GM21717 (cell line): ENCODE results near the gene KDR.

ENCODE experiments used
- ATAC-seq: cut with Tn5 transposase; IDR thresholded peaks from one replicate; pipeline ENCODE4 v1.9.1; 2021; ENCODE audit warnings: mild to moderate bottlenecking, moderate library complexity; ENCODE audit not compliant: unreplicated experiment

The KDR gene

DNA sequence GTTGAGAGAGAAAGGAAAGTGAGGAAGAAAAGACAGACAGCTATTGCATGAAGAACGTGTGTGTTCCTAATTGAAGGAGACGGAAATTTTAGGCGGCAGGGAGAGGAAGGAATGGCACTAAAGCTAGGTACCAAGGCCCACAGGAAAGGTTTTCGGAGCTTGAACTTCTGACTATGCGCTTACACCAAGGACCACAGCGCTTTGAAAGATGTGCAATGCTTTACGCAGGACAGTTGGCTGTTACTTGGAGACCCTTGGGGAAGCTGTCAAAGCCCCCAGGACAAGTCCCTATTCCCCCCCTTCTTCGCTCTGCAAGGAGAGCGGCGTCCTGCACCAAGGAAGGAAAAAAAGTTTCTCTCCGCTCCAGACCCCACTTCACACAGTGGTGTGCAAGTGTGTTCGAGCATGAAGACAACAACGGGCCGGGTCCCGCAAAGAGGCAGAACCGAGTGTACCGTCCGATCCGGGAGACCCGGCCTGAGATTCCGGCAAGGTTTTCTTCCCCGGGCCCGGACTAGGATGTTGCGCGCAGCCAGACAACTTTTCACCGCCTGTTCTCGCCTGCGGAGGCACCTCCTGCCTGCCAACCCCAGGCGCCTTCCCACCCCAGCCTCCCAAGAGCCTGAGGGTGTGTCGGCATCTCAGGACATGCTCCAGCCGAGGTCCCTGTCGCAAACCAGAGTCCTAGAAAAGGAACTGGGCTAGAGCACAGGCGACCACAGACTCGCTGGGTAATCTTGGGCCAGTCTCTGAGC is 896 bp downstream of the KDR start:
- ATAC-seq: no peak

DNA sequence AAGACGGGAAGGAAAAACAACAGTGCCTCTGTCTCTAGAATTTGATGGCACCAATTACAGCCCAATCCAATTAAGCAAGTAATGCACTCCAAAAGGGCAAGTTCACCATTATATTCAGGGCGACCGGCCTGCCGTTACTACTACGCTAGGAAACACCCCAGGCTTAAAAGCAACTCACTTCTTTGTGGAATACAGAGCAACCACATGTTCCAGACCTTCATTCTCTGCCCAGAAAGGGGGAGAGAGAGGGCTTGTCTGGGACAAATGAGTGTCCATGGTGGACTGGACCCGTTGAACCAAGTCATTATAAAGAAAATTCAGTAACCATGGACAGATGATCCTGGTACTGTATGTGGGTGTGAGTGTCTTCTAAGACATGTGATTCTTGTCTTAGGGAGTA is 1.6 kb downstream of the KDR start:
- no peak for ATAC-seq

DNA sequence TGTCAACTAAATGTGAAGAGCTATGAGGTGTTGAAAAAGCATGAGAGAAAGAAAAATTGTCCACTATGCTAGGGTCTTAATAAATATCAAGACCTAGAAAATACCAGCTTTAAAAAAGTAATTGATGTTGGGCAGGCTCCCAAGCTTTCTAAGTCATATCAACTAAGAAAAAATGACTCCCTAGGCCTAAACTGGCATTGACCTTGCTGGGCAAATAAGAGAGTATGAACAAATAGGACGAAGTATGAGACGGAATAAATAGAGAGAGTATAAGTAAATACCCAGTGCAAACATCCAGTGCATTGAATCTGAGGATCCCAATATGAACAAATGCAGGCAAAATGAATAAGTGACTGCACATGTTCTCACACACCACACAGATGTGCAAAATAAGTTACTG is 3.2 kb downstream of the KDR start:
- no peak for ATAC-seq

DNA sequence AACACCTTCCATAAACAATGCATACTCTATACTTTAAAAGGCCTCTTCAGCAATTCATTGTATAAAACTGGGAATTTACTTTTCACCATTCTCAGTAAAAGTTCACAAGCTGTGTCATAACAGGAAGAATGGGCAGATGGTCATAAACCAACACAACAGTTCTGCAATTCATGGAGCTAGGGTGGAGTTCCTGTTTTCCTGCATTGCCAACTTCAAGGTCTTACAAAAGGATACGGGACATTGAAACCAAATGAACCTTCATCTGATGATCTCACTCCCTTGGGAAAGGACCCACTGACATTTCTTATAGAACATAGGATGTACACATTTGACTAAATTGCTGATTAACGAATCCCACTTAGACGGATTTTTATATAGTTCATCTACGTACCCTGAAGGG is 4.1 kb downstream of the KDR start:
- no peak for ATAC-seq

DNA sequence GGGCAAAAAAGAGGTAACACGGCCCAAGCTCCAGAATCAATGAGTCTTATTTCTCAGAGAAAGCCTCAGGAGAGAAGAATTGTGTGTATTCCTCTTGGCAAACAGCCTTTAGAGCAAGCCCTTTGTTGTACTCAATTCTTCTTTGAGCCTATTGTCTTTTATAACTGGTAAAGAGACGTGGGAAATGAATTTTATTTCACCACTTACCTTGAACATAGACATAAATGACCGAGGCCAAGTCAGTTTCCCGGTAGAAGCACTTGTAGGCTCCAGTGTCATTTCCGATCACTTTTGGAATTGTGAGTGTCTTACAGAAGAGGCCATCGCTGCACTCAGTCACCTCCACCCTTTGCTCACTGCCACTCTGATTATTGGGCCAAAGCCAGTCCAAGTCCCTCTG is 7.0 kb downstream of the KDR start:
- ATAC-seq: no peak

DNA sequence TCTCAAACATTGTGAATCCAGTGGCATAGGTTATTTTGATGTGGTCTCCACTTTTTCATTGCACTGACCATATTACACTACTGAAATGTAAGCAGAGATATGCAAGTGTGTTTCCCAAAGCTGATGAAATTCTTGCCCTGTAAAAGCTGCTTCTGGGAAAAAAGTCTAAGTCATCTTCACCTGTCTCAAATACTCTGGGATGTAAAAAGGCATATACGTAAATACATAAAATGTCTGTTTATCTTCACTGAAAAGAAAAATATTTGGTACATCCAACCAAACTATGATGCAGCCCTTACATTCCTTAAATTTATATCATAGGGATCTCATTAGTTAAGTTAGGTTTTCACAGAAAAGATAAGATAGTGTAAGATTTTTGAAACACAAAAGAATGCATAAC is 7.9 kb downstream of the KDR start:
- ATAC-seq: no peak

DNA sequence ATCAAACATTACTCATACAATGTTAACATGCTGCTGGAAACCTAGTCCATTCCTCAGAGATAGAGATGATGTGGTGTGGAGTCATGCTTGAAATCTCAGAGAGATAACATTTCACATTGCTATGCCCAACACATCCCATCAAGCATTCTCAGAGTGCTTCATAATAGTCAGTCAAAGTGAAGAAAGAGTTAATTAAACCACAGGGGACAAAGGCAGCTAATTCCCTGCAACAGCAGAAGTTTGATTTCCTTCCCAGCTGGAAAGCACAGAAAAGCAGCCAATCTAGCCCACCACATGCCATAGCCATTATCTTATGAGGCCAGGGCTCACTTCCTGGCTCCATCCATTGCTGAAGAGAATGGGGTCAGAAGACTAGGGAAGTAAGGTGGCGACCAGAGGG is 8.9 kb downstream of the KDR start:
- ATAC-seq: no peak

DNA sequence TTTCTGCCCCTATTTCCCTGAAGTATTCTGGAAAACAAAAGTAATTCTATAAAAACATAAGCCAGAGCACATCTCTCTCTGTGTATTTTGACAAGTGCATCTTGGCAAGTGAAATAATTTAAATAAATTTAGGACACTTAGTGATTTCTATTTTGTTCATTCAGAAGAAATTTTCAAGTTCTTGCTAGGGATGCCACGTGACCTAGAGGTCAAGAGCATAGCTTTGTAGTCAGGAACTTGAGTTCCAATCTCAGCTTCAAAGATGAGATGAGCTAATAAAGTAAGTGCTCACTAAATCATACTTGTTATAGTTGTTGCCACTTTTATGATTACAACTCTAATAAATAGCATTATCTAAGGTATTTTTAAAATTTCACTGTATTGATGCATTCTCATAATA is 13.8 kb downstream of the KDR start:
- ATAC-seq: no peak

GRCh38 chr4:55110131-55110530 is 15.3 kb downstream of the KDR start:
- ATAC-seq: no peak

GRCh38 chr4:55107054-55107453 is 18.3 kb downstream of the KDR start:
- ATAC-seq: no peak

GRCh38 chr4:55103224-55103623 is 22.2 kb downstream of the KDR start:
- no peak for ATAC-seq

GRCh38 chr4:55099816-55100215 is 25.6 kb downstream of the KDR start:
- ATAC-seq: no peak

DNA sequence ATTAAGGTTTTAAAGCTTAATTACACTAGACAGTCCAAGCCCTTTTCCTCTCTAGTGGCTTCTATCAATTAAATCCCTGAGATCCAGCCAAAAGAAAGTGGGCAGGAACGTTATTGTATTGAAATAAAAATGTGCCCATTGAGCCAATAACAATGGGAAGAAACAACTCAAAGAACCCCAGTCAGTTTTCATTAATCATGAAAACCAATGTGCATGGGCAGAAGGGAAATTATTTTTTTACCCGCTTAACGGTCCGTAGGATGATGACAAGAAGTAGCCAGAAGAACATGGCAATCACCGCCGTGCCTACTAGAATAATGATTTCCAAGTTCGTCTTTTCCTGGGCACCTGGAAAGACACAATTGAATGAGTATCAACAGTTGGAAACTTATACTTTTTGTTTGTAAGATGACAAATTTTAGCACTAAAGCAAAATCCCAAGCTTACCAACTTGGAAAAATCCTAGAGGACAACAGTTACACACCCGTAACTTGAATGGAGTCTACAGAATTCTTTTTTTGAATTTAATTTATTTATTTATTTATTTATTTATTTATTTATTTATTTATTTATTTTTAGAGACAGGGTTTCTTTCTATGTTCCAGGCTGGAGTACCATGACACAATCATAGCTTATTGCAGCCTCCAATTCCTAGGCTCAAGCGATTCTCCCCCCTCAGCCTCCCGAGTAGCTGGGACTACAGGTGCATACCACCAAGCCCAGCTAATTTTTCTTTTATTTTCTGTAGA is 26.8 kb downstream of the KDR start:
- no peak for ATAC-seq

GRCh38 chr4:55096619-55097018 is 28.8 kb downstream of the KDR start:
- ATAC-seq: no peak

DNA sequence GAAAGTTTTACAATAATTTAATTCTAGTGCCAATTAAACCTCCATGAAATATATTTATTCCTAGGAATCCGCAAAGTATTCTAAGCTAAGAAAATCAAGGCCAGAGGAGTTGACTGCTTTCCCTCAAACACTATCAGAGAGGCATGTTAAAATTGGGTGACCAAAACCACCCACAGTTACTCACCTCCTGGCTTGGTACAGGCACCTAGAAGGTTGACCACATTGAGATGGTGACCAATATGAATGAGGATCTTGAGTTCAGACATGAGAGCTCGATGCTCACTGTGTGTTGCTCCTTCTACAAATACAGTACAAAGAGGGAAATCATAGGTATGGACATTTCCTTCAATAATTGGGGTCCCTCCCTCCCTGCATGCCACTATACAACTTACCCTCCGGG is 29.4 kb downstream of the KDR start:
- no peak for ATAC-seq

DNA sequence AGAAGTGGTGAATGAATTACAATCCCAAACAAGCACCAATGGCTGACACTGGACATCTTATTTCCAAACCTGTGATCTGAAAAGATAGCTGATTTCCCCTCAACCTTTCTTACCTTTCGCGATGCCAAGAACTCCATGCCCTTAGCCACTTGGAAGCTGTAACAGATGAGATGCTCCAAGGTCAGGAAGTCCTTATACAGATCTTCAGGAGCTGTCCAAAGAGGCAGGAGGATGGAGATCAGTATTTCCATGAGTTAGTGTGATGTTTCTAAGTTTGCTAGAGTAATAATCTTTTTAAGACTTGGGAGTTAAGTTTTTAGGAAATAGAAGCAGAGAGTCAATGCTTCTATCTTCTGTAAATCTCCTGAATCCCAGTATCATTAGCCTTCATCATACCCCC is 32.9 kb downstream of the KDR start:
- ATAC-seq: no peak

DNA sequence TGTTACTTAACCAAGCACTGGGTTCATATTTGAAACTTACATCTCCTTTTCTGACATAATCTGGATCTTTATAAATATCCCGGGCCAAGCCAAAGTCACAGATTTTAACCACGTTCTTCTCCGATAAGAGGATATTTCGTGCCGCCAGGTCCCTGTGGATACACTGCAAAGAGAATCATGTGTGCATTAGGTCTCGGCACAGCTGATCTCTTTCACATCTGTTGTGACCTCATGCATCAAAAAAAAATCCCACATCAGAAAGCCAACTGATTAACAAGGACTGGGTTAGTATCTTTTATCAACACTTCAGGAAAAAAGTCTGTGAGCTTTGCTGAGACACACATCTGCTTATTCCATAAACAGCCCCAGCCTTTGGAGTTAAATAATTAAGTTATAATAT is 35.5 kb downstream of the KDR start:
- ATAC-seq: no peak

DNA sequence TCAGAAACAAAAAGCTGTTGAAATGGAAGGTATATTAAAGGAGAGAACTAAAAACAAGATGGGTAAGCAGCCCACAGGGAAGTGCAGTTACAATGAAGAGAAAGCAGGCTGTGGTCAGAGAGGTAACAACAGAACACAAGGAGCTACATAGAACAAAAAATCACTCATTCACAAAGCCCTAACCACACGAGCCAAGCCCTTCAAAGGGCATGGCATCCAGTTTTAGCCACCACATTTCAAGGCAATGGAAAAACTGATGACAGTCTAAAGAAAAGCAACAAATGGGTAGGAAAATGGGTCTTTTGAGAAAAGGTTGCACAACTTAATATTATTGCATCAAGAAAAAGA is 37.5 kb downstream of the KDR start:
- no peak for ATAC-seq

GRCh38 chr4:55087009-55087912 is 38.1 kb downstream of the KDR start:
- no peak for ATAC-seq

DNA sequence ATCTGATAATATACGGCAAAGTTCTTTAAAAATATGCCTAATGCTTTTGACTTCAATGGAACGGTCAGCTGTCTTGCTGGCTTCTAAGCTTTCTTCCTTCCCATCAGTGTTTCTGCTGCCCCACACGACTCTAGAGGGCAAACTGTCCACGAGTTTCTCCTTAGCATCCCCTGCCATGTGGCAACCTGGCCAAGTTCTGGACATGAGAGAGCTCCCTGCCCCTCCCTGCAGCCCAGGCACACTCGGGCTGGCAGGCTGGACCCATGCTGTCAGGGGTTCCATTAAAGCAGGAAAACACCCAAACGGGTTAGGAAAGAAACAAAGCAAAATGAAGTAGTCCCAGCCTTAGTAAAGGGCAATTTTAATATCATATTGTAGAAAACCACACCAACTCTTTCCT is 38.8 kb downstream of the KDR start:
- no peak for ATAC-seq

DNA sequence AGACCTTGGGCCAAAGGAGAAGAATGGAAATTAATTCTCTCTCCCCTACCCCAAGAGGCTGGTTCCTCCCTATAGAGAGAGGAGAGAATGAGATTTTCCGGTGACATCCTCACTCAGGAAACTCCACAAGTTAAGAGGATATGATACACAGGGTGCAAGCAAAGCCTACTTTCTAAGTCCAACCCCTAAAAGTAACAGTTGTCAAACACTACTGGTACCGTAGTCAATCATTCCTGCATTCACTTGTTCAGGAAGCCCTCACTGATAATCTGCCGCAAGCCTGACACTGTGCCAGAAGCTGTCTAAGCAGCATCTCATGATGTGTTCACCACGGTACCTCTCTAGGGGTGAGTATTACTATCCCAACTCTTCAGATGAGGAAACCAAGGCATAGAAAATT is 41.7 kb downstream of the KDR start:
- no peak for ATAC-seq

DNA sequence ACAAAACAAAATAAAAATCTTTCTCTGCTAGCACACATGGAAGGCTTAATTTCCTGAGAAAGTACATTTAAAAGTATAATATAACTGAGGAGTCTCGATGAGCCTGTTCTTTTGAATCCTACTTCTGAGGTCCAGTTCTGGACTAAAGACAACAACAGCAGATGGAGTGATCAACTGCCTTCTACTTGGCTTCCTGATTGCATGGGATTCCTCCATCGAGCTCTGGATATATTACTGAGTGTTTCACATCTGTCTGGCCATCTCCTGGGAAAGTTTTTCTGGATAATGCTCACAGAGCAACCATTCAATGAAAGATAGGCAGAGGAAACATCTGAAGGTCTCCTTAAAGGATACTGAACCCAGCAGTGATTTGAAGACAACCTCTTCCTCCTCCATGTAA is 42.6 kb downstream of the KDR start:
- ATAC-seq: no peak
